Uterus (tissue), 4 donors: ENCODE results near the gene UTP11. TPM values are rescaled to one million over a fixed set of nuclear protein-coding genes. Genes with fewer than 3 reads are reported as not detected.

Experiments used
- DNase-seq, 2 donors: peaks; one replicate each; pipeline ENCODE4 v3.0.0-alpha.2; 2019 to 2020
- H3K27ac ChIP-seq, 2 donors: fragments of 200-600 bp; sonication (generic); 1 replicate in 1 of 2; 2 replicates in 1 of 2; pipeline ENCODE4 v1.5.1; 2016 to 2018
- H3K27me3 ChIP-seq, 2 donors: fragments of 200-600 bp; sonication (generic); one replicate each; pipeline ENCODE4 v1.5.1; 2018 to 2019; ENCODE audit warnings: control low read depth in 1 of 2
- H3K36me3 ChIP-seq, 2 donors: fragments of 200-600 bp; sonication (generic); one replicate each; pipeline ENCODE4 v1.5.1; 2019; ENCODE audit warnings: control low read depth in 1 of 2
- H3K4me1 ChIP-seq, 2 donors: fragments of 200-600 bp; sonication (generic); one replicate each; pipeline ENCODE4 v1.5.1; 2018 to 2019; ENCODE audit warnings: control low read depth in 1 of 2
- H3K4me3 ChIP-seq, 2 donors: fragments of 200-600 bp; sonication (generic); 1 replicate in 1 of 2; 2 replicates in 1 of 2; pipeline ENCODE4 v1.5.1; 2018 to 2019; ENCODE audit warnings: mild to moderate bottlenecking in 1 of 2
- H3K9me3 ChIP-seq, 2 donors: fragments of 200-600 bp; sonication (generic); one replicate each; pipeline ENCODE4 v1.5.1; 2019; ENCODE audit warnings: control low read depth in 1 of 2
- POLR2A ChIP-seq, 2 donors: fragments of 450-650 bp; IDR thresholded peaks; one replicate each; pipeline ENCODE4 v1.6.1; 2016; ENCODE audit warnings: antibody characterized with exemption in 2 of 2, mild to moderate bottlenecking in 1 of 2, moderate library complexity in 1 of 2
- intact Hi-C: fragments of 100-400 bp; cut with DNase I; formaldehyde crosslinking; loops from one replicate; pipeline ENCODE4 v1.15.1; 2023; ENCODE audit warnings: low total_unique reads
- total RNA-seq, 4 donors: library from RNA; depleted of rRNA in 3 of 4; stranded (reverse); fragments of >200 nt in 3 of 4; gene quantifications; one replicate each; pipeline versions ENCODE4 v1.1.0 to v1.2.4, GENCODE V29; 2014 to 2023
- TF ChIP-seq, protein P1 (sequence below), 4 experiments: fragments of 200-600 bp in 2 of 4; fragments of 450-650 bp in 2 of 4; sonication (generic) in 2 of 4; IDR thresholded peaks; one replicate each; pipeline ENCODE4 v1.5.1; 2016 to 2019; ENCODE audit warnings: antibody characterized with exemption in 4 of 4, mild to moderate bottlenecking in 2 of 4, moderate library complexity in 1 of 4
- donor health status: DM: yes; HTN: yes; CAD: no.

UTP11 gene
- total RNA-seq, 4 donors from 2014 or later, result 8.2 to 60.3 (median 36.9) TPM

DNA sequence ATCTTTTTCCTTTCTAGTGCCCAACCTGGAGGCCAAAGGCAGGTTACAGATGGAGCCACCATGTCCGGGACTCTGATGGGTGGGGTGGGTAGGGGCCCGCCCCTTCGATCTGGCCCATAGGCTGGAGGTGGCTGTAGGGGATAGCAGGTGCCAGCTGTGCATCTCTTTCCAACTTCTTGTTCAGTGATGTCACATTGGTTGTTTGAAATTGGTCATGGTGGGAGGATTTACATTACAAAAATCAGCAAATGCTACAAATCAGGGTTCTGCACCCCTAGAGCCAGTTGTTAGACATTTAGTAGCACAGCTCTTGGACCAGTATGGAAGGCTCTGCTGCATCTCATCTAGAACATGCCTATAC is 56.4 kb downstream of the UTP11 start:
- H3K27ac ChIP-seq, result no peak overlapping the region
- H3K27me3 ChIP-seq, result no peaks in the 10 kb centered on the region
- TF ChIP-seq POLR2A (IDR thresholded peaks at IDR 0.05), result no peak
- TF ChIP-seq, protein P1, sequence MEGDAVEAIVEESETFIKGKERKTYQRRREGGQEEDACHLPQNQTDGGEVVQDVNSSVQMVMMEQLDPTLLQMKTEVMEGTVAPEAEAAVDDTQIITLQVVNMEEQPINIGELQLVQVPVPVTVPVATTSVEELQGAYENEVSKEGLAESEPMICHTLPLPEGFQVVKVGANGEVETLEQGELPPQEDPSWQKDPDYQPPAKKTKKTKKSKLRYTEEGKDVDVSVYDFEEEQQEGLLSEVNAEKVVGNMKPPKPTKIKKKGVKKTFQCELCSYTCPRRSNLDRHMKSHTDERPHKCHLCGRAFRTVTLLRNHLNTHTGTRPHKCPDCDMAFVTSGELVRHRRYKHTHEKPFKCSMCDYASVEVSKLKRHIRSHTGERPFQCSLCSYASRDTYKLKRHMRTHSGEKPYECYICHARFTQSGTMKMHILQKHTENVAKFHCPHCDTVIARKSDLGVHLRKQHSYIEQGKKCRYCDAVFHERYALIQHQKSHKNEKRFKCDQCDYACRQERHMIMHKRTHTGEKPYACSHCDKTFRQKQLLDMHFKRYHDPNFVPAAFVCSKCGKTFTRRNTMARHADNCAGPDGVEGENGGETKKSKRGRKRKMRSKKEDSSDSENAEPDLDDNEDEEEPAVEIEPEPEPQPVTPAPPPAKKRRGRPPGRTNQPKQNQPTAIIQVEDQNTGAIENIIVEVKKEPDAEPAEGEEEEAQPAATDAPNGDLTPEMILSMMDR (IDR thresholded peaks at IDR 0.05), result no peak
- DNase-seq, result no peak
- no peaks in the 10 kb centered on the region for H3K9me3 ChIP-seq
- no peak overlapping the region for H3K4me3 ChIP-seq
- H3K36me3 ChIP-seq, result no peaks in the 10 kb centered on the region
- intact Hi-C loops, result no loop called here
- H3K4me1 ChIP-seq, result no peaks in the 10 kb centered on the region

DNA sequence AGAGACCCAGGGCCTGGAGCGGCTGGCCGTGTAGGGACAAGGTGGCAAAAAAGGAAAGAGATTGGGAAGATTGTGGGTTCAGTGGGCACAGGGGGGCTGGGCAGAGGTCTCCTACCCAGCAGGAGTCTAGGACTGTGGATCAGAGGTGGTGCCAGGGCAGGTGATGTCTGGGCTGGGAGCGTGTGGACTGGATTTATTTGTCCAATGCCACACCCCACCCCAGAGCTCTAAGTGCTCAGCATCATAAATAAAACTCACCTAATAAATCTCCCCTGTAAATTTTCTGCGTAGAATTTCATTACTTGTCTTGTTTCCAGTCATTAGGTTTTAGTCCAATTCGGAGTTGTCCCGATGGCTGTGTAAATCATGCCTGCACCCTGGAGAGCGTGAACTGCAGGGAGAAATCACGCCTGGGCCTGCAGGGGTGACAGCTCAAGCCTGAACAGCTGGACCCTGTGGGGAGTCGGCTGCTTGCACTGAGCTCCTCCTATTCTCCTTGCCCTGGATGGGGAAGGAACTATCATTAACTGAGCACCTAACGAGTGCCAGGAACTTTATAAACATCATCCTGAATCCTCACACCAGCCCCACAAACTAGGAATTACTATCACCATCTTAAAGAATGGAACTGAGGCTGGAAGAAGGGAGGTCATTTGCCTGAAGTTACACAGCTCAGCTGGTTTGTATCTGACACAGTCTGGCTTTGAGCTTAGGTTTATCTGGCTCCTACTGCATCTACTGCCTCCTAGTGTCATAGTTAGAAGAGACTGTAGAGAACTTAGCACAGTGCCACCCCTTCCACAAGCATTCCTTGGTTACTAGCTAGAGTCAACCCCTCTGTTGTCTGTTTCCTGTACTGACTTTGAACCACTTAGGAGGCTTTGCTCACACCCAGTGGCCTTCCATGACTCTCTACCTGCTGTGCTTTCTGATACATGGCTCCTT is 59.0 kb downstream of the UTP11 start:
- no peaks in the 10 kb centered on the region for H3K27me3 ChIP-seq
- intact Hi-C loops, result no loop called here
- H3K4me1 ChIP-seq, result no peaks in the 10 kb centered on the region
- TF ChIP-seq, protein P1 (IDR thresholded peaks at IDR 0.05), result peak in 2 of 4 experiments; percentile 5 to 20
- no peak for TF ChIP-seq POLR2A (IDR thresholded peaks at IDR 0.05)
- no peaks in the 10 kb centered on the region for H3K36me3 ChIP-seq
- H3K4me3 ChIP-seq, result no peak overlapping the region
- no peak overlapping the region for H3K27ac ChIP-seq
- no peaks in the 10 kb centered on the region for H3K9me3 ChIP-seq
- DNase-seq, result no peak

DNA sequence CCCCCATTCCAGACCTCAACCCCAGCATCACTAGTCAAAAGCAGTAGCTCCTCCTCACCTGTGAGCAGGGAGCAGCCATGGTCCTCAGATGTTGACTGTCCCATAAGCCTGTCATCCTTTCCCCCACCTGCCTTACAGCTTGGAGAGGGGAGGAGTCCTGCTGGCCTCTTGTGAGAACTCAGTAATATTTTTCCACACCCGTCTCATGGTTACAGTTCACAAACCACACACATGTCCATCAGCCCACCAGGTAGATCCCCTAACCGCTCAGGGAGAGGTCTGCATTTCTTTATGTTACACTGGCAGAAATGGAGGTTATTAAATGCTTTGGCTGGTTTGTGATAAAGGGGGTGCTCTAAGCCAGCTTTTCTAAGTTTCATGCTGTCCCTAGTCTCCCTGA is 60.3 kb downstream of the UTP11 start:
- TF ChIP-seq POLR2A (IDR thresholded peaks at IDR 0.05), result no peak
- TF ChIP-seq, protein P1 (IDR thresholded peaks at IDR 0.05), result no peak
- Histone ChIP-seq H3K4me1 (no peaks in the 10 kb centered on the region), H3K27me3 (no peaks in the 10 kb centered on the region), H3K27ac (no peak overlapping the region), H3K9me3 (no peaks in the 10 kb centered on the region), H3K4me3 (no peak overlapping the region), H3K36me3 (no peaks in the 10 kb centered on the region)
- no peak for DNase-seq
- intact Hi-C loops, result no loop called here

DNA sequence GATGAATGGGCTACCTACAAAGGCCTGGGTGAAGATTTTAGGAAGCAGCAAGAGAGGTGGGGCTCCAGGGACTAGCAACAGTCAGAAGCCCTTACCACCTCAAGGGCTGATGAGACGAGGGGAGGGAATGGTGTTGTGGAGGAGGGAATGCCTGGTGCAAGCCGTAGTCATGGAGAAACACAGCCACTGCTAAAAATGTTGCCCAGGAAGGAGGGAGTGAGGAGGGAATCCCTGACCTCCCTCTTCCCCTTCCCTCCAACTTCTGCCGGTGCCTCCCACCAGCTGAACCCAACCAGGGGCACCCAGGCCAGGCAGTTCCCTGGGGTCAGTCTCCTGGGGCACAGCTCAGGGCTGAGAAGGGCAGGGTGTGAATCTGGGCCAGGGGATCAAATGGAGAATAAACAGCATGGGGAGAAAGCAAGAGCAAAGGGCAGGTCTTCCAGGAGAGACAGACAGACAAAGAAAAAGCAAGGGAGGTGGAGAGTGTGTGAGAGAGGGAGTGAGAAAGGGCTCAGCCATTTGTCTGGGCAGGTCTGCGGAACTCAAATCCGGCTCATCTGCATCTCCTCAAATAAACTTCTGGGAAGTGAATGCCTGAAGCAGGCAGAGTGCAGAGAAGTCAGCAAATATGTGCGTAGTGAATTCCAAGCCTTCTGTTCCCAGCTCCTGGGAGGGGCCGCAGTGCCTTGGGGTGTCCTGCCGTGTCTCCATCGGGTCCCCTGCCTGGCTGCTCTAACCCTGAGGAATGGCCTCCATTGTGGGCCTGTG is 61.2 kb downstream of the UTP11 start:
- intact Hi-C loops, result no loop called here
- Histone ChIP-seq H3K27ac (no peak overlapping the region), H3K4me3 (no peak overlapping the region), H3K27me3 (no peaks in the 10 kb centered on the region), H3K36me3 (no peaks in the 10 kb centered on the region), H3K4me1 (no peaks in the 10 kb centered on the region), H3K9me3 (no peaks in the 10 kb centered on the region)
- TF ChIP-seq, protein P1 (IDR thresholded peaks at IDR 0.05), result no peak
- TF ChIP-seq POLR2A (IDR thresholded peaks at IDR 0.05), result no peak
- DNase-seq, result no peak

DNA sequence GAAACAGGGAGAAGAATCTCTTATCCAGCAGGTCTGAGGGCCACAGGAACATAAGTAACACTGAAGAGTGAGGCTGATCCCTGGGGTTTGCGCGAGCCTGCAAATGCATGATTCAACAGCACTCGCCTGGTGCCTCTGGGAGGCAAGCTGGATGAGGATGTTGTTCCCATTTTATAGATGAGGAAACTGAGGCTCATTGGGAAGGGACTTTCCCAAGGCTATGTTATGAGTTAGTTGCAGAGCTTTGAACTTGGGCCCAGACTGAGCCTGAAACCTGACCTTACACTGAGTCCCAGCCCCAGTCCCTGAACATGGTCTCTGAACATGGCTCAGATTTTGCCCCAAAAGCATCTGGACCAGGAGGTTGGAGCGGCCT is 61.8 kb downstream of the UTP11 start:
- no peaks in the 10 kb centered on the region for H3K4me1 ChIP-seq
- no peaks in the 10 kb centered on the region for H3K36me3 ChIP-seq
- DNase-seq, result no peak
- H3K27me3 ChIP-seq, result no peaks in the 10 kb centered on the region
- H3K4me3 ChIP-seq, result no peak overlapping the region
- TF ChIP-seq, protein P1 (IDR thresholded peaks at IDR 0.05), result no peak
- TF ChIP-seq POLR2A (IDR thresholded peaks at IDR 0.05), result no peak
- no peaks in the 10 kb centered on the region for H3K9me3 ChIP-seq
- H3K27ac ChIP-seq, result no peak overlapping the region
- intact Hi-C loops, result no loop called here
